ENCODE measurements around the gene MYO5A.

DNA sequence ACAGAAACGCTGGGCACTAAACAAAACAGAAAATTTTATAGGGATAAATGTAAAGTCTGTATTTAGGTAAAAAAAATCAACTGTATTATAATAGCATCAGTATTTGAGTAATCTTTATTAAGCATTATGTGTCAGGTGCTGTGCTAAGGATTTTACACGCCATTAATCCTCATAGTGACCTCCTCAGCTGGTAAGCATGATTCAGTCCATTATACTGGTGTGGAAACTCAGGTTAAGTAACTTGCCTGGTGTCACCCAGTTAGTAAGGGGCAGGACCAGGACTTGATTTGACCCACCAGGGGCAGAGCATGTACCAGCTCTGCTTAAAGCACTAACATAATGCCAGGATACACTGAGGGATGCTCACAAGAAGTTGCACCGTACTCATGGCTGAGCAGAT, 237.9 kb downstream of the MYO5A start:
- TF ChIP-seq, protein P1, sequence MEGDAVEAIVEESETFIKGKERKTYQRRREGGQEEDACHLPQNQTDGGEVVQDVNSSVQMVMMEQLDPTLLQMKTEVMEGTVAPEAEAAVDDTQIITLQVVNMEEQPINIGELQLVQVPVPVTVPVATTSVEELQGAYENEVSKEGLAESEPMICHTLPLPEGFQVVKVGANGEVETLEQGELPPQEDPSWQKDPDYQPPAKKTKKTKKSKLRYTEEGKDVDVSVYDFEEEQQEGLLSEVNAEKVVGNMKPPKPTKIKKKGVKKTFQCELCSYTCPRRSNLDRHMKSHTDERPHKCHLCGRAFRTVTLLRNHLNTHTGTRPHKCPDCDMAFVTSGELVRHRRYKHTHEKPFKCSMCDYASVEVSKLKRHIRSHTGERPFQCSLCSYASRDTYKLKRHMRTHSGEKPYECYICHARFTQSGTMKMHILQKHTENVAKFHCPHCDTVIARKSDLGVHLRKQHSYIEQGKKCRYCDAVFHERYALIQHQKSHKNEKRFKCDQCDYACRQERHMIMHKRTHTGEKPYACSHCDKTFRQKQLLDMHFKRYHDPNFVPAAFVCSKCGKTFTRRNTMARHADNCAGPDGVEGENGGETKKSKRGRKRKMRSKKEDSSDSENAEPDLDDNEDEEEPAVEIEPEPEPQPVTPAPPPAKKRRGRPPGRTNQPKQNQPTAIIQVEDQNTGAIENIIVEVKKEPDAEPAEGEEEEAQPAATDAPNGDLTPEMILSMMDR (IDR thresholded peaks at IDR 0.05), result no peak
- TF ChIP-seq POLR2AphosphoS5 (IDR thresholded peaks at IDR 0.05; ENCODE audit: low read depth, low read length), result no peak
- TF ChIP-seq TCF7L2 (IDR thresholded peaks at IDR 0.05; ENCODE audit: low read depth, low read length), result no peak
